CD14-positive monocyte (primary cell): ENCODE measurements around the gene C6orf132. TPM values are rescaled to one million over a fixed set of nuclear protein-coding genes. Genes with fewer than 3 reads are reported as not detected.

Experiments used
- DNase-seq, 3 donors: peaks; one replicate each; pipeline ENCODE4 v3.0.0-alpha.2; 2011 to 2022
- H2AFZ ChIP-seq: 2 replicates; pipeline ENCODE4 v1.6.0; 2012; ENCODE audit warnings: mild to moderate bottlenecking, low read depth, low read length, inconsistent platforms; ENCODE audit not compliant: insufficient read depth, poor library complexity, severe bottlenecking
- H3K27ac ChIP-seq, 2 donors: 1 replicate in 1 of 2; 2 replicates in 1 of 2; pipeline ENCODE4 v1.5.1; 2012 to 2013; ENCODE audit warnings: low read length in 2 of 2, control low read depth in 1 of 2, inconsistent platforms in 1 of 2, low read depth in 1 of 2, mild to moderate bottlenecking in 1 of 2
- H3K27me3 ChIP-seq, 2 donors: one replicate each; pipeline versions ENCODE4 v1.6.0 to v1.6.1; 2011 to 2013; ENCODE audit warnings: low read length in 2 of 2; ENCODE audit not compliant: control insufficient read depth in 2 of 2, insufficient read depth in 2 of 2
- H3K36me3 ChIP-seq, 2 donors: replicated peaks in 1 of 2; 1 replicate in 1 of 2; 2 replicates in 1 of 2; pipeline versions ENCODE4 v1.5.1 to v1.6.1; 2012 to 2013; ENCODE audit warnings: low read length in 2 of 2, control low read depth in 1 of 2, inconsistent platforms in 1 of 2, mild to moderate bottlenecking in 1 of 2; ENCODE audit not compliant: insufficient read depth in 2 of 2, control insufficient read depth in 1 of 2
- H3K4me1 ChIP-seq, 2 donors: 1 replicate in 1 of 2; 2 replicates in 1 of 2; pipeline versions ENCODE4 v1.5.1 to v1.6.1; 2012 to 2013; ENCODE audit warnings: low read length in 2 of 2, control low read depth in 1 of 2, inconsistent platforms in 1 of 2, mild to moderate bottlenecking in 1 of 2, moderate library complexity in 1 of 2; ENCODE audit not compliant: insufficient read depth in 2 of 2, control insufficient read depth in 1 of 2
- H3K4me2 ChIP-seq: replicated peaks from 2 replicates; pipeline ENCODE3; 2012; ENCODE audit warnings: low read length, moderate library complexity, mild to moderate bottlenecking; ENCODE audit not compliant: poor library complexity, severe bottlenecking; ENCODE audit errors: extremely low read depth
- H3K4me3 ChIP-seq, 3 experiments: fragments of 200-600 bp in 1 of 3; sonication (generic) in 1 of 3; replicated peaks in 1 of 3; 1 replicate in 2 of 3; 2 replicates in 1 of 3; pipeline ENCODE4 v1.5.1; 2011 to 2013; ENCODE audit warnings: low read length in 3 of 3, mild to moderate bottlenecking in 3 of 3, control low read depth in 2 of 3, low read depth in 2 of 3, inconsistent platforms in 1 of 3, moderate library complexity in 1 of 3
- H3K79me2 ChIP-seq: 2 replicates; pipeline ENCODE4 v1.6.0; 2012; ENCODE audit warnings: mild to moderate bottlenecking, control low read depth, inconsistent platforms, low read length, moderate library complexity; ENCODE audit not compliant: insufficient read depth
- H3K9ac ChIP-seq: 2 replicates; pipeline ENCODE4 v1.6.0; 2017; ENCODE audit warnings: low read length, mild to moderate bottlenecking; ENCODE audit not compliant: insufficient read depth, poor library complexity, severe bottlenecking
- H3K9me3 ChIP-seq, 2 donors: replicated peaks in 1 of 2; 1 replicate in 1 of 2; 2 replicates in 1 of 2; pipeline versions ENCODE4 v1.5.1 to v1.6.1; 2012 to 2013; ENCODE audit warnings: low read length in 2 of 2, control low read depth in 1 of 2; ENCODE audit not compliant: control insufficient read depth in 1 of 2, insufficient read depth in 1 of 2
- H4K20me1 ChIP-seq: 2 replicates; pipeline ENCODE4 v1.6.0; 2012; ENCODE audit warnings: mild to moderate bottlenecking, low read length, control low read depth, moderate library complexity; ENCODE audit not compliant: insufficient read depth
- H3K27ac Mint-ChIP-seq, 7 donors: one replicate each; pipeline ENCODE4 v1.8.0; 2020; ENCODE audit warnings: mild to moderate bottlenecking in 7 of 7, mixed read lengths in 7 of 7, moderate library complexity in 6 of 7, inconsistent platforms in 2 of 7
- H3K27me3 Mint-ChIP-seq, 3 donors: one replicate each; pipeline ENCODE4 v1.8.0; 2021 to 2022; ENCODE audit warnings: low read depth in 3 of 3, mild to moderate bottlenecking in 3 of 3, mixed read lengths in 3 of 3, moderate library complexity in 3 of 3, inconsistent platforms in 1 of 3
- H3K36me3 Mint-ChIP-seq, 2 donors: one replicate each; pipeline ENCODE4 v1.8.0; 2020; ENCODE audit warnings: mixed read lengths in 2 of 2, inconsistent platforms in 1 of 2, mild to moderate bottlenecking in 1 of 2
- H3K4me1 Mint-ChIP-seq: one replicate; pipeline ENCODE4 v1.8.0; 2020; ENCODE audit warnings: mild to moderate bottlenecking, mixed read lengths
- H3K4me3 Mint-ChIP-seq, 2 donors: one replicate each; pipeline ENCODE4 v1.8.0; 2020; ENCODE audit warnings: mild to moderate bottlenecking in 2 of 2, mixed read lengths in 2 of 2, moderate library complexity in 1 of 2
- H3K9me3 Mint-ChIP-seq, 7 donors: one replicate each; pipeline ENCODE4 v1.8.0; 2020 to 2022; ENCODE audit warnings: mixed read lengths in 7 of 7, mild to moderate bottlenecking in 6 of 7, moderate library complexity in 6 of 7, inconsistent platforms in 2 of 7
- CTCF ChIP-seq: fragments of 200-600 bp; IDR thresholded peaks from one replicate; pipeline ENCODE4 v1.8.0; 2022; ENCODE audit warnings: antibody characterized with exemption, mild to moderate bottlenecking
- WGBS: methylation state at CpG from one replicate; pipeline ENCODE4 v1.1.5; 2013; ENCODE audit warnings: missing lambda C conversion rate; ENCODE audit not compliant: insufficient coverage; 5-methylcytosine and 5-hydroxymethylcytosine counted together
- intact Hi-C, 2 donors: fragments of 100-400 bp; cut with micrococcal nuclease; formaldehyde crosslinking; loops; one replicate each; pipeline versions ENCODE4 v1.15.0 to v1.15.1; 2023
- polyA plus RNA-seq, 3 donors: library from polyadenylated mRNA; depleted of rRNA in 1 of 3; unstranded in 2 of 3; stranded (reverse) in 1 of 3; fragments of 300-500 nt in 2 of 3; fragments of >200 nt in 1 of 3; fragmentation: Illumina TruSeq in 2 of 3; gene quantifications; 1 replicate in 2 of 3; 2 replicates in 1 of 3; pipeline ENCODE4 v1.2.3, GENCODE V29; 2012 to 2021

C6orf132 gene
- polyA plus RNA-seq, 3 donors = not detected

- WGBS = 85% methylated on average over 6 of the region's 10 CpGs
- Histone ChIP-seq H2AFZ (no peak overlapping the region), H3K9ac (no peak overlapping the region), H3K79me2 (no peaks in the 10 kb centered on the region), H3K4me2 (no peak overlapping the region), H3K4me1 (no peaks in the 10 kb centered on the region), H3K9me3 (no peaks in the 10 kb centered on the region), H4K20me1 (no peaks in the 10 kb centered on the region), H3K27me3 (no peaks in the 10 kb centered on the region), H3K4me3 (no peak overlapping the region), H3K27ac (no peak overlapping the region), H3K36me3 (no peaks in the 10 kb centered on the region)
- intact Hi-C loops = no loop called here
- Mint-ChIP-seq H3K4me3 (no peak overlapping the region), H3K27me3 (peaks cover 7 to 8% (median 8%) of the 10 kb centered on the region in 3 donors), H3K27ac (no peak overlapping the region), H3K4me1 (peaks cover 3% of the 10 kb centered on the region), H3K9me3 (no peaks in the 10 kb centered on the region), H3K36me3 (no peaks in the 10 kb centered on the region)
- TF ChIP-seq CTCF = no peak
- DNase-seq = no peak
These were observed 24.0 kb downstream of the C6orf132 start for GRCh38 chr6:42118162-42119001.

GRCh38 chr6:42117843-42118161, 24.6 kb downstream of the C6orf132 start:
- Mint-ChIP-seq H3K4me1 (no peaks in the 10 kb centered on the region), H3K4me3 (no peak overlapping the region), H3K27me3 (peaks cover 3 to 8% (median 8%) of the 10 kb centered on the region in 3 donors), H3K27ac (no peak overlapping the region), H3K36me3 (no peaks in the 10 kb centered on the region), H3K9me3 (no peaks in the 10 kb centered on the region)
- Histone ChIP-seq H3K4me2 (no peak overlapping the region), H3K9ac (no peak overlapping the region), H3K4me1 (no peaks in the 10 kb centered on the region), H2AFZ (no peak overlapping the region), H3K9me3 (no peaks in the 10 kb centered on the region), H3K79me2 (no peaks in the 10 kb centered on the region), H4K20me1 (no peaks in the 10 kb centered on the region), H3K36me3 (no peaks in the 10 kb centered on the region), H3K4me3 (no peak overlapping the region), H3K27ac (no peak overlapping the region), H3K27me3 (no peaks in the 10 kb centered on the region)
- intact Hi-C loops = no loop called here
- TF ChIP-seq CTCF = no peak
- 95% methylated on average over 3 of the region's 3 CpGs for WGBS
- no peak for DNase-seq
